Measurements from ENCODE around the gene NDUFAF8.

NDUFAF8 gene

GRCh38 chr17:81246679-81247338, 7.7 kb downstream of the NDUFAF8 start:
- Histone ChIP-seq H3K36me3 (peaks cover 13 to 57% (median 35%) of the 10 kb centered on the region in 11 experiments; a peak in 21 of 22 replicates), H3K27me3 (peaks cover 0 to 3% (median 0%) of the 10 kb centered on the region in 11 experiments; a peak in 2 of 22 replicates), H3K4me2 (no peak overlapping the region), H3K9me3 (replicated peaks in 1 of 11) (peaks cover 0 to 10% (median 0%) of the 10 kb centered on the region in 11 experiments; a peak in 6 of 22 replicates), H3K4me1 (peaks cover 0 to 54% (median 46%) of the 10 kb centered on the region in 10 experiments; a peak in 17 of 20 replicates), H3K9ac (no peak overlapping the region; a peak in 1 of 22 replicates), H3K27ac (no peak overlapping the region), H3K4me3 (no peak overlapping the region), H4K20me1 (peaks cover 8 to 87% (median 72%) of the 10 kb centered on the region in 11 experiments; a peak in 21 of 22 replicates)
- no peak for TF ChIP-seq Cebpa-rat (IDR thresholded peaks at IDR 0.05)

DNA sequence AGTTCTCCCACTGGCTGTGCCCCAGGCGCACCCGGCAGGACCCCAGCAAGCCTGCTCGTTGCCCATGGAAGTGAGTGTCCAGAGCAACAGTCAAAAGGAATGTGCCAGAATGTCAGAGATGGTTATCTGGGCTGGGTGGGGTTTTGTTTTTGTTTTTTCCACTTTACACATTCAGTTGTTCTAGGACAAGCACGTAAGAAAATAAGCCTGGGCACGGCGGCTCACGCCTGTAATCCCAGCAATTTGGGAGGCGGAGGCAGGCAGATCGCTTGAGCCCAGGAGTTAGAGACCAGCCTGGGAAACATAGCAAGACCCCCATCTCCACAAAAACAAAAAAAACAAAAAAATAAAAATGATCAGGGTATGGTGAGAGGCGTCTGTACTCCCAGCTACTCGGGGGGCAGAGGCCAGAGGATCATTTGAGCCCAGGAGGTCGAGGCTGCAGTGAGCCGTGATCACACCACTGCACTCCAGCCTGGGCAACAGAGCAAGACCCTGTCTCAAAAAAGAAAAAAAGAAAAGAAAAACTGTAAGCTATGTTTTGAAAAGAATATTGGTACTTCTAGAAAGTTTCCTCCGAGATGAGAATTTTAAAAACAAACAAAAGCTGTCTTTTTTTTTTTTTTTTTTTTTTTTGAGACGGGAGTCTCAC, 8.3 kb downstream of the NDUFAF8 start:
- no peak overlapping the region for H3K4me2 ChIP-seq
- peaks cover 0 to 10% (median 0%) of the 10 kb centered on the region in 11 experiments; a peak in 6 of 22 replicates for H3K9me3 ChIP-seq (replicated peaks in 1 of 11)
- H3K27ac ChIP-seq = no peak overlapping the region
- H3K27me3 ChIP-seq = peaks cover 0 to 3% (median 0%) of the 10 kb centered on the region in 11 experiments; a peak in 2 of 22 replicates
- peaks cover 13 to 88% (median 72%) of the 10 kb centered on the region in 11 experiments; a peak in 21 of 22 replicates for H4K20me1 ChIP-seq
- TF ChIP-seq Cebpa-rat (IDR thresholded peaks at IDR 0.05) = no peak
- H3K36me3 ChIP-seq = peaks cover 15 to 52% (median 41%) of the 10 kb centered on the region in 11 experiments
- H3K4me3 ChIP-seq = no peak overlapping the region
- H3K9ac ChIP-seq = no peak overlapping the region
- peaks cover 0 to 55% (median 48%) of the 10 kb centered on the region in 10 experiments; a peak in 16 of 20 replicates for H3K4me1 ChIP-seq

DNA sequence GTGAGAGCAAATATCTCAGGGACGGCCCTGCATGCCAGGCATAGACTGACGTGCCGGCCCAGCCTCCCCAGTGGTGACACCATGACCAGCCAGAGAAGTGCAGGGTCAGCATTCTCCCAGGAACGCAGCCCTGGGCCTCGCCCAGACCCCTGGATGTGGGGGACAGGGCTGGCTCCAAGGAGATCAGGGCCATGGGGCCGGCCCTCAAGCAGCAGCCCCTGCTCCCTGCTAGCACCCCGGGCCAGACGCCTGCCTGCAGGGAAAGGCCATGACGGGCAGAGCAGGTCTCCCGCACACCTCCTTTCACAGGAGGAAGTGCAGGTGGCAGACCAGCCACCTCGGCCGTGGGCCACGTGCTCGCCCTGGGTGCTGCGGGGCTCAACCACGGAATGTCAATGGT, 9.5 kb downstream of the NDUFAF8 start:
- Histone ChIP-seq H3K36me3 (peaks cover 16 to 58% (median 46%) of the 10 kb centered on the region in 11 experiments), H3K27me3 (peaks cover 0 to 3% (median 0%) of the 10 kb centered on the region in 11 experiments; a peak in 2 of 22 replicates), H3K4me3 (no peak overlapping the region), H3K4me1 (peaks cover 0 to 63% (median 55%) of the 10 kb centered on the region in 10 experiments; a peak in 16 of 20 replicates), H4K20me1 (peaks cover 25 to 89% (median 73%) of the 10 kb centered on the region in 11 experiments; a peak in 21 of 22 replicates), H3K4me2 (no peak overlapping the region), H3K27ac (no peak overlapping the region), H3K9ac (no peak overlapping the region; a peak in 1 of 22 replicates), H3K9me3 (replicated peaks in 1 of 11) (peaks cover 0 to 10% (median 0%) of the 10 kb centered on the region in 11 experiments; a peak in 6 of 22 replicates)
- no peak for TF ChIP-seq Cebpa-rat (IDR thresholded peaks at IDR 0.05)

DNA sequence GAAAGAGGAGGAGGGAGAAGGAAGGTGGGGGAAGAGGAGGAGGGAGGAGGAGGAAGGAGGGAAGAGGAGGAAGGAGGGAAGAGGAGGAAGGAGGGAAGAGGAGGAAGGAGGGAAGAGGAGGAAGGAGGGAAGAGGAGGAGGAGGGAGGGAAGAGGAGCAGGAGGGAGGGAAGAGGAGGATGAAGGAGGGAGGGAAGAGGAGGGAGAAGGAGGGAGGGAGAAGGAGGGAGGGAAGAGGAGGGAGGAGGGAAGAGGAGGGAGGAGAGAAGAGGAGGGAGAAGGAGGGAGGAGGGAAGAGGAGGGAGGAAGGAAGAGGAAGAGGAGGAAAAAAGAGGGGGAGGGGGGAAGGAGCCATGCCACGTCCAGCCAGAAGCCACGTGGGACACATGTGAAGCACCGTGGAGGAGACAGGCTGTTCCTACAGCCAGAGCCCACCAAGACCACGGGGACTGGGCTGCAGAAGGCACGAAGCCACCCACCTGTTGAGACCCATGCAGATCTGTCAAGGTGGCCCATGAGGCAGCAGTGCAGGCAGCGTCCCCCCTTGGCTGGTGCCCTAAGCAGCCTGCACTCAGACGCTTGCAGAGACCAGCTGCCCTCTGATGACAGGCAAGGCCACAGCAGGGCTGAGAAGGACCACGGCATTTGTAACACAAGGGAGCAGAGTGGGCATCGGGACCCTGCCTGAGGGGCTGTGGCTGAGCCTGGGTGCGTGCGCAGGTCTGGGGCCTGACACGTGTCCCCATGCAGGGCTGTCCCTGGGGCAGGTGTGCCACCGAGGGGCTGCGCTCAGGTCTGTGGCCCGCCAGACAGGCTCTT, 10.3 kb downstream of the NDUFAF8 start:
- H3K4me1 ChIP-seq = peaks cover under 1 to 66% (median 55%) of the 10 kb centered on the region in 10 experiments
- no peak overlapping the region for H3K27ac ChIP-seq
- no peak for TF ChIP-seq Cebpa-rat (IDR thresholded peaks at IDR 0.05)
- peaks cover 0 to 10% (median 0%) of the 10 kb centered on the region in 11 experiments; a peak in 6 of 22 replicates for H3K9me3 ChIP-seq (replicated peaks in 1 of 11)
- peaks cover 0 to 3% (median 0%) of the 10 kb centered on the region in 11 experiments; a peak in 2 of 22 replicates for H3K27me3 ChIP-seq
- H3K9ac ChIP-seq = no peak overlapping the region
- peak overlapping the region in 2 of 11 experiments; percentile 74 to 77; a peak in 3 of 22 replicates for H3K4me2 ChIP-seq
- peaks cover 29 to 91% (median 70%) of the 10 kb centered on the region in 11 experiments; a peak in 21 of 22 replicates for H4K20me1 ChIP-seq
- no peak overlapping the region for H3K4me3 ChIP-seq
- peaks cover 16 to 58% (median 46%) of the 10 kb centered on the region in 11 experiments for H3K36me3 ChIP-seq

- Histone ChIP-seq H3K9ac (peak overlapping the region in 4 of 11 experiments; percentile 20 to 57 (median 24); a peak in 3 of 22 replicates), H3K4me2 (peak overlapping the region in 8 of 11 experiments; percentile 49 to 77 (median 68); a peak in 15 of 22 replicates), H3K9me3 (replicated peaks in 1 of 11) (peaks cover 0 to 10% (median 0%) of the 10 kb centered on the region in 11 experiments; a peak in 6 of 22 replicates), H3K27me3 (peaks cover 0 to 3% (median 0%) of the 10 kb centered on the region in 11 experiments; a peak in 2 of 22 replicates), H3K27ac (no peak overlapping the region), H4K20me1 (peaks cover 39 to 91% (median 69%) of the 10 kb centered on the region in 11 experiments; a peak in 21 of 22 replicates), H3K36me3 (peaks cover 16 to 55% (median 44%) of the 10 kb centered on the region in 11 experiments), H3K4me3 (no peak overlapping the region), H3K4me1 (peaks cover 11 to 66% (median 55%) of the 10 kb centered on the region in 10 experiments)
- no peak for TF ChIP-seq Cebpa-rat (IDR thresholded peaks at IDR 0.05)
Observed at GRCh38 chr17:81250286-81251093, 11.4 kb downstream of the NDUFAF8 start.

DNA sequence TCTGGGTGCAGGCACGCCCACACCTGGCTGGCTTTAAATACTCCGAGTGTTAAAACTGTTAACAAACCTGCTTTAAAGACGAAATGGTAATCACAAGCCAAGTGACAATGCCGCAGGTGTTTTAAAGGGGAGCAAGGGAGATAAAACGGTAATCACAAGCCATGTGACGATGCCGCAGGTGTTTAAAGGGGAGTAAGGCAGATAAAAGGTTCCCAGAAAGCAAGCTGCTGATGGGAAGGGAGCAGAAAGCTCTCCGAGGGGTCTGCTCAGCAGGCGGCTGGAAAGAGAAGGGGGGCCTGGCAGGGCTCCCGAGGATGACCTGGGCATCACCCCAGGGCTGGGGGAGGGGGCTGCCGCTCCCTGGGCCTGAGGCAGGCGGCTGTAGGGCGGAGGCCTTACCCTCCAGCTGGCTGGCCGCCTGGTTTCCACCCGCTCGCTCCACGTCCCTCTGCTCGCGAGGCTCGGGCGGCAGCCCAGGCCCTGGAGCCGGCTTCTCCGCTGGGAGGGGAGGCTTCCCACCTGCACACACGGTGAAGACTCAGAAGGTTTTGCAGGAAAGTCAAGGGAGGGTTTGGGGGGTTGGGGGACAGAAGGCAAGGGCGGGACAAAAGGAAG, 12.1 kb downstream of the NDUFAF8 start:
- TF ChIP-seq Cebpa-rat (IDR thresholded peaks at IDR 0.05) = no peak
- Histone ChIP-seq H4K20me1 (peaks cover 46 to 91% (median 69%) of the 10 kb centered on the region in 11 experiments; a peak in 21 of 22 replicates), H3K9ac (peak overlapping the region in 4 of 11 experiments; percentile 24 to 57 (median 34); a peak in 3 of 22 replicates), H3K27me3 (peaks cover 0 to 3% (median 0%) of the 10 kb centered on the region in 11 experiments; a peak in 2 of 22 replicates), H3K27ac (no peak overlapping the region), H3K36me3 (peaks cover 12 to 48% (median 41%) of the 10 kb centered on the region in 11 experiments), H3K4me3 (no peak overlapping the region), H3K9me3 (replicated peaks in 1 of 11) (peaks cover 0 to 10% (median 0%) of the 10 kb centered on the region in 11 experiments; a peak in 6 of 22 replicates), H3K4me1 (peaks cover 18 to 66% (median 55%) of the 10 kb centered on the region in 10 experiments), H3K4me2 (peak overlapping the region in 8 of 11 experiments; percentile 49 to 77 (median 68); a peak in 15 of 22 replicates)

All from BLaER1 treated with 17β-estradiol and CSF1 and Interleukin-3, amounts not matched to agents 10 nM and 100 nM (cell line).